Measurements from ENCODE around the gene ALDH3B1. TPM values are rescaled to one million over a fixed set of nuclear protein-coding genes. Genes with fewer than 3 reads are reported as not detected.

Gene ALDH3B1
- total RNA-seq, 3 donors from 2014 or later: 8.6 to 18.9 (median 11.5) TPM

DNA sequence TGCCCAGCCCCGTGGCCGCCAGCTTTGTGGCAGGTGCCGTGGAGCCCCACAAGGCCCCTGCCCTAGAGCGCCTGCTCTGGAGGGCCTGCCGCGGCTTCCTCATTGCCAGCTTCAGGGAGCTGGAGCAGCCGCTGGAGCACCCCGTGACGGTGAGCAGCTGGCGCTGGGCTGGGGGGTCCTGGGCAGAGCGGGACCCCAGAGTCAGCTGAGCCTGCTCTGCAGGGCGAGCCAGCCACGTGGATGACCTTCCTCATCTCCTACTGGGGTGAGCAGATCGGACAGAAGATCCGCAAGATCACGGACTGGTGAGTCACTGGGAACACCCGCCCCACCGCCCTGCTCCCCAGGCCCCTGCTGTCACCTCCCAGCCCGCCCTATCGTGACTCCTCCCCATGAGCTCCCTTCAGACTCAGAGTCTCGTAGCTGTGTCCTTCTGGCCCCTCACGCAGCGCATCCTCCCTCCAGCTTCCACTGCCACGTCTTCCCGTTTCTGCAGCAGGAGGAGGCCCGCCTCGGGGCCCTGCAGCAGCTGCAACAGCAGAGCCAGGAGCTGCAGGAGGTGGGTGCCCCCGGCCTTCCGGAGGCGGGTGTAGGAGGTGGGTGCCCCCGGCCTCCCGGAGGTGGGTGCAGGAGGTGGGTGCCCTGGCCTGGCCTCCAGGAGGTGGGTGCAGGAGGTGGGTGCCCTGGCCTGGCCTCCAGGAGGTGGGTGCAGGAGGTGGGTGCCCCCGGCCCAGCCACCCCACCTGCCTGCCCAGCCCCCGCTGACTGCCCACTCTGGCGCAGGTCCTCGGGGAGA lies 33.4 kb downstream of the ALDH3B1 start:
- peak in 2 of 3 donors; percentile 32 to 63 for DNase-seq
- Histone ChIP-seq H3K4me3 (no peak overlapping the region), H3K36me3 (ENCODE audit: low read depth) (peaks cover 5% of the 10 kb centered on the region), H3K9me3 (no peaks in the 10 kb centered on the region), H3K4me1 (ENCODE audit: low read depth) (peaks cover 5% of the 10 kb centered on the region)
- ATAC-seq: no peak
- TF ChIP-seq CTCF (IDR thresholded peaks at IDR 0.05): no peak
- intact Hi-C loops (cut with DNase I, micrococcal nuclease): no loop called here

GRCh38 chr11:68044145-68044813 lies 34.2 kb downstream of the ALDH3B1 start:
- peaks cover 5% of the 10 kb centered on the region for H3K36me3 ChIP-seq (ENCODE audit: low read depth)
- intact Hi-C loops (cut with DNase I, micrococcal nuclease): no loop called here
- DNase-seq: peak in 1 of 3 donors; percentile 57
- H3K4me1 ChIP-seq (ENCODE audit: low read depth): peaks cover 4% of the 10 kb centered on the region
- no peaks in the 10 kb centered on the region for H3K9me3 ChIP-seq
- no peak for TF ChIP-seq CTCF (IDR thresholded peaks at IDR 0.05)
- ATAC-seq: no peak
- no peak overlapping the region for H3K4me3 ChIP-seq

- Histone ChIP-seq H3K36me3 (ENCODE audit: low read depth) (peaks cover 5% of the 10 kb centered on the region), H3K4me3 (no peak overlapping the region), H3K4me1 (ENCODE audit: low read depth) (peaks cover 2% of the 10 kb centered on the region), H3K9me3 (no peaks in the 10 kb centered on the region)
- intact Hi-C loops (cut with DNase I, micrococcal nuclease): no loop called here
- TF ChIP-seq CTCF (IDR thresholded peaks at IDR 0.05): no peak
- DNase-seq (no peak), ATAC-seq (no peak)
These were observed 34.8 kb downstream of the ALDH3B1 start for GRCh38 chr11:68044898-68045351.

DNA sequence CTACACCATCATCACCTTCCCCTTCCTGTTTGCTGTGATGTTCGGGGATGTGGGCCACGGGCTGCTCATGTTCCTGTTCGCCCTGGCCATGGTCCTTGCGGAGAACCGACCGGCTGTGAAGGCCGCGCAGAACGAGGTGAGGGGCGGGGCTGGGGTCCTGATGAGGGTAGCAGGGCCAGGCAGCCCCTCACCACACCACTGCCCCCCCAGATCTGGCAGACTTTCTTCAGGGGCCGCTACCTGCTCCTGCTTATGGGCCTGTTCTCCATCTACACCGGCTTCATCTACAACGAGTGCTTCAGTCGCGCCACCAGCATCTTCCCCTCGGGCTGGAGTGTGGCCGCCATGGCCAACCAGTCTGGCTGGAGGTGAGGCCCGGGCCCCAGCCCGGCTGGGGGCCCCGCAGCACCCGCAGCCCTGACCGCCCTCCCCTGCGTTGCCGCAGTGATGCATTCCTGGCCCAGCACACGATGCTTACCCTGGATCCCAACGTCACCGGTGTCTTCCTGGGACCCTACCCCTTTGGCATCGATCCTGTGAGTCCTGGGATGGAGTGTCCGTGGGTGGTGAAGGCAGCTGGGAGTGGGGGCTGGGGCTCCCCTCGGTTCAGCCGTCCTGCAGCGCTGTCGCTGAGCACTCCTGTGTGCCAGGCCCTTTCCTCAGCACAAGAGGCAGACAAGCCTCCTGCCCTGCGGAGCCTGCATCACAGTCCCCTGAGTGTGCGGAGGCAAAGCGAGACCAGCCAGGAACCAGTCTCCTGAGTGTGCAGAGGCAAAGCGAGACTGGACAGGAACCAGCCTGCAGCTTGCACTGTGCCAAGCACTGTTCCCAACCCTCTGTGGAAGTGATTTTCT lies 37.5 kb downstream of the ALDH3B1 start:
- Histone ChIP-seq H3K4me1 (ENCODE audit: low read depth) (no peaks in the 10 kb centered on the region), H3K9me3 (no peaks in the 10 kb centered on the region), H3K4me3 (no peak overlapping the region), H3K36me3 (ENCODE audit: low read depth) (peaks cover 5% of the 10 kb centered on the region)
- ATAC-seq (no peak), DNase-seq (no peak)
- intact Hi-C loops (cut with DNase I, micrococcal nuclease): no loop called here
- no peak for TF ChIP-seq CTCF (IDR thresholded peaks at IDR 0.05)

DNA sequence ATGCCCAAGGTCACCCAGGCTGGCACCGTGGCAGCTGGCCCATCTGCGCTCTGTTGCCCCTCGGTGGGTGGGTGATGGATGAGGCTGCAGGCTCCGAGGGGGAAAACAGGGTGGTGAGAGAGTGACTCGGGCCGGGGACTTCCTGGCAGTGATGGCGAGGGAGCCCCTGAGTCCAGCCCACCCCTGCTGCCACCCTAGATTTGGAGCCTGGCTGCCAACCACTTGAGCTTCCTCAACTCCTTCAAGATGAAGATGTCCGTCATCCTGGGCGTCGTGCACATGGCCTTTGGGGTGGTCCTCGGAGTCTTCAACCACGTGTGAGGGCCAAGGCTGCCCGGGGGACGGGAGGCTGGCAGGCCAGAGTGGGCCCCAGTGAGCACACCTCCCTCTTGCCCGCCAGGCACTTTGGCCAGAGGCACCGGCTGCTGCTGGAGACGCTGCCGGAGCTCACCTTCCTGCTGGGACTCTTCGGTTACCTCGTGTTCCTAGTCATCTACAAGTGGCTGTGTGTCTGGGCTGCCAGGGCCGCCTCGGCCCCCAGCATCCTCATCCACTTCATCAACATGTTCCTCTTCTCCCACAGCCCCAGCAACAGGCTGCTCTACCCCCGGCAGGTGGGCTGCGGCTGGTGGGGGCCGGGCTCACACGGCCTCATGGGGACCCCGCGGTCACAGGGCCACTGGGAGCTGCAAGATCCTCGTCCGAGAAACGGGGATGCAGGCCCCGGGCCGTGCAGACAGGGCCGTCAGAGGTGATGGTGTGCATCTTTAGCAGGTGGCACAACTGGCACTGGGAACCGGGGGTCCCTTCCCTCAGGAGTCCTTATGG lies 38.8 kb downstream of the ALDH3B1 start:
- Histone ChIP-seq H3K9me3 (no peaks in the 10 kb centered on the region), H3K4me3 (no peak overlapping the region), H3K4me1 (ENCODE audit: low read depth) (no peaks in the 10 kb centered on the region), H3K36me3 (ENCODE audit: low read depth) (no peaks in the 10 kb centered on the region)
- no peak for TF ChIP-seq CTCF (IDR thresholded peaks at IDR 0.05)
- no peak for DNase-seq
- ATAC-seq: no peak
- intact Hi-C loops (cut with DNase I, micrococcal nuclease): no loop called here
